Glomerular endothelial cell (primary cell): ENCODE measurements around the gene TBC1D24. TPM values are rescaled to one million over a fixed set of nuclear protein-coding genes. Genes with fewer than 3 reads are reported as not detected.

ENCODE experiments used
- DNase-seq: peaks from one replicate; pipeline ENCODE4 v3.0.0-alpha.2; 2011; ENCODE audit warnings: low read depth, low spot score; ENCODE audit errors: extremely low read depth
- total RNA-seq: library from RNA; depleted of rRNA; stranded (reverse); fragments of >200 nt; gene quantifications from 2 replicates; pipeline ENCODE4 v1.2.3, GENCODE V29; 2015

TBC1D24 gene
- total RNA-seq, 1 donor from 2014 or later: 19.7 TPM

DNA sequence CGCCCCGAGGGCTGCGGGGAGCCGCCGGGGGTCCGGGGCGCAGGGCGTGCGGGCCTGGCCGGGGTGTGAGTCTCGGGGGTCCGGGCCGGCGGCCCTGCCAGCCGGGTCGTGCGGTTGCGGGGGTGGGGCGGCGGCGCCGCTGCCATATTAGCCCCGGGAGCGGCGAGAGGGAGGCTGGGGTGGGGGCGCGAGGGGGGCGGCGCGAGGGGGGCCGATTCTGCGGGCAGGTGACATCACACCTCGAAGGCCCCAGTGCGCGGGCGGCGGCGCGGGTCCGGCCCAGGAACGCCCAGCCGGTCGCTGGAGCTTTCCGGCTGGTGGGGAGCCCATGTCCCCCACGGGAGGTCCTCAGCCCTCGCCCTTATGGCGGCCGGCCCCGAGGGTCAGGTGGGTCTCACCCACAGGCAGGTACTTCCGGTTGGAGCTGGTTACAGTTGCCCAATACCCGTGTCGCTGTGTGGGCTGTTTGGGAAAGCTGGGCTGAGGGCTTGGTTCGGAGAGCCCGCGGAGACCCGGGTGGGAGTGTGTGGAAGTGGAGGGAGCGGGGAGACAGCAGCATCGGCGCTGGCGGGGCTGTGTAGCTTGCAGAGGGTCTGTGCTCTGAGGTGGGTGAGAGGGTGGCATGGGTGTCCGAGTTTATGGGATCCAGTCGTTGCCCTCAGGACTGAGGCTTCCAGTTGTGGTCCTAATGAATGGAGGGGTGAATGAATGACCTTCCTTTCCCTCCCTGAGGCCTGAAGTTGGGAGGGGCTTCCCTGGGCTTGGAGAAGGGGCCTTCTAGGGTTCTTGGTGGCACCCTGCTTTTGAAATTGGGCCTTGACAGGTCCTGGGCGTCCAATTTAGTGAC, 39.6 kb downstream of the TBC1D24 start:
- no peak for DNase-seq

DNA sequence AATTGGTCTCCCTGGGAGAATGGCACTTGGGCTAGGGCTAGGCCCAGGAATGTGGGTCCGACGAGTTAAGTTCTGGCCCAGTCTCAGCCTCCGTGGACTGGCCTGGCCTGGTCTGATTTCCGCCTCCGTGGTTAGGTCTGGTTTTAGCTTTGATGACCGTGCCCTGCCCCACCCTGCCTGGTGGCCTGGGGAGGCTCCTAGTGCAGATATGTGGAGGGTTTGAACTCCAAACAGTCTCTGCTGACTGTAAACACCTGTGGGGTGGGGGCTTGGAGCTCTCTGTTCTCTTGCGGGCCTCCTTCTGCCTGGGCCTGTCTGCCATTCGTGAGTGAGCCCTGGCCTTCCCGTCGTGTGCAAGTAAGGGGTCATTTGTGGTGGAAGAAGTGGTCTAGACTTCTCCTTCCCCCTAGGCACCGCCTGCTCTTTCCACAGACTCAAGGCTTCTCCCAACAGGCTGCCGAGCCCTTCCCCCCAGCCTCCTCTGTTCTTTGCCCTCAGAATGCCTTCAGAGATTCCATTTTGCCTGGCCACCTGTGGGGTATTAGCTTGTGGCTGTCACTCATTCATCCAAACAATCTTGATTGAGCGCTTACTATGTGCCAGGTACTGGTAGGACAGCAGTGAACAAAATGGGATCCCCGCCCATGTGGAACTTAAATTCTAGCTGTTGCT, 40.4 kb downstream of the TBC1D24 start:
- no peak for DNase-seq

DNA sequence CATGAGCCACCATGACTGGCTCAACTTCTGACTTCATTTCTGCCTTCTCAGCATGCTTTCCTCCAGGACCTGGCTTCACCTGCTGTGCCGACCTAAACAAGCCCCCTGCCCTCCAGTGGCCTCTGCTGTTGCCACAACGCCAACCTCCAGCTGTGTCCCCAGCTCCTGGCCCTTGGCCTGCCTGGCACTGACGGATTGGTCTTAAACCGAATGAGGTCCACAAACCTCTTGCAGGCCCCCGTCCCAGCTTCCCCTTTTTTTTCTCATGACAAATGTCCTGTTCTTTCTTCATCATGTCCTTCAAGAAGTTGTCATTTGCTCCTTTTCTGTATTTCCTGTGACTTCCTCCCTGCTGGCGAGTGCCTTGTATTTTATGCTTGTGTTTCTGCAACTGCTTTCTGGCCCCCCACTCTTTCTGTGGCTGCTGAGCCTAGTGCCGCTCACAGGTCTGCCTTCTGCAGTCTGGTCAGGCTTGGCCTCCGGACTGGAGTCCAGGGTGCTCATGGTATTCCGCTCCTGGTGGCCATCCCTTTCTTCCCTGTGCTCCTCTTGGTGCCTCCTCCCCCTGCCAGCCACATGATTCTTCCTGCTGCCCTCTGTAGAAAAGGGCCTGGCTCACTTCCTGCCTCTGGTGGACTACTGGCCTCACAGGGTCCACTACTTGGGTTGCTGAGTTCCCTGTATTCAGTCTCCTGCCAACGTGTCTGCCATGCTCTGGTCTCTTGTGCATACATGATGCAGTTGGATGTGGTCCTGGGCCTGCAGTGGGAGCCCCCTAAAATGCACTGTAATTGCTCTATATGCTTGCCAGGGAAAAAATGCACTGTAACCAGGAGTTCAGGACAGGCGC, 41.7 kb downstream of the TBC1D24 start:
- DNase-seq: no peak

DNA sequence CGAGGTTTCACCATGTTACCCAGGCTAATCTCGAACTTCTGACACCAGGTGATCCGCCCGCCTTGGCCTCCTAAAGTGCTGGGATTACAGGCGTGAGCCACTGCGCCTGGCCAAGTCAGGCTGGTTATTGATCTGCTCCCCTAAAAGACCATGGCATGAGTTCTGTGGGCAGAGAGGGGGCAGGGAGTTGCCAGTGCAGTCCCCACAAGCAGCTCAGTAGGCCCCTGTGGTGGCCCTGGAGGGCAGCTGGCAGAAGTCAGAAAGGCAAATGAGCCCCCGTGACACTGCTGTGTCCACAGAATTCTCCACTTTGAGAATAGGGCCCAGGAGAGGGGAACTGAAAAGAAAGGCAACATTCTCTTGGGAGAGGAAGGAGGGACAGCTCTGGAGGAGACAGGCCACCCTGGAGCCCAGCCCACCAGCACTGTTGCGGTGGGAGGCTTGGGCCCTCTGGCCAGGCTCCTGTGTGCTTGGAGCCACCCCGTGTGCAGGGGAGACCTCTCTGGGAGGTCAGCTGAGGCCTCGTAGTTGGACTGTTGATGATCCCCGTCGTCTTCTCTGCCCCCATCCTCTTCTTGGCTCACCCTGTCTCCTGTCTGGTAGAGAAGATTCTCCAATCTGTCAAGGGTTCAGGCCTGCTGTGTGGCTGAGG, 43.2 kb downstream of the TBC1D24 start:
- no peak for DNase-seq

DNA sequence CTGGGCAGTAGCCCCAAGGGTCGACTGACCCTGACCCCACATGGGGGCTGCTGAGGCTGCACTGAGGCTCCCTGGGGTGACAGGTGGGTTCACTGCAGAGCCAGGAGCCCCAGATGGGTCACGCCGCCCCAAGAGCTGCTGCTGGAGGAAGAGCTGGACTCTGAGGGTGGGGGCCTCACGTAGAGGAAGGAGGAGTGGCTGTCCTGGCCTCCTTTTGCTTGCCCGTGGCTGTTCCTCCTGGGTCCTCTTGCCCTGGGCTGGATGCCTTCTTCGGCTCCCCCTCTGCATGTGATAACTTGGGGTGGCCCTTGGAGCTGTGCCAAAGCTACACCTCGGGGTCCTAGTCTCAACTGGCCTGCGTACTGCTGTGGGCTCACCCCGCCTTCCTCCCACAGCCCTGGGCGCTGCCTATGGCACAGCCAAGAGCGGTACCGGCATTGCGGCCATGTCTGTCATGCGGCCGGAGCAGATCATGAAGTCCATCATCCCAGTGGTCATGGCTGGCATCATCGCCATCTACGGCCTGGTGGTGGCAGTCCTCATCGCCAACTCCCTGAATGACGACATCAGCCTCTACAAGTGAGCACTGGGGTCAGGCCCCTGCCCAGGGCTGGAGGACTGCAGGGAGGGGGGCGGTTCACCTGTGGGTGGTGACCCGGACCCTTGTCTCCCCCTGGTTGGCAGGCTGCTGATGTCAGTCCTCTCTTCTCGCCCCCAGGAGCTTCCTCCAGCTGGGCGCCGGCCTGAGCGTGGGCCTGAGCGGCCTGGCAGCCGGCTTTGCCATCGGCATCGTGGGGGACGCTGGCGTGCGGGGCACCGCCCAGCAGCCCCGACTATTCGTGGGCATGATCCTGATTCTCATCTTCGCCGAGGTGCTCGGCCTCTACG, 44.1 kb downstream of the TBC1D24 start:
- no peak for DNase-seq

DNA sequence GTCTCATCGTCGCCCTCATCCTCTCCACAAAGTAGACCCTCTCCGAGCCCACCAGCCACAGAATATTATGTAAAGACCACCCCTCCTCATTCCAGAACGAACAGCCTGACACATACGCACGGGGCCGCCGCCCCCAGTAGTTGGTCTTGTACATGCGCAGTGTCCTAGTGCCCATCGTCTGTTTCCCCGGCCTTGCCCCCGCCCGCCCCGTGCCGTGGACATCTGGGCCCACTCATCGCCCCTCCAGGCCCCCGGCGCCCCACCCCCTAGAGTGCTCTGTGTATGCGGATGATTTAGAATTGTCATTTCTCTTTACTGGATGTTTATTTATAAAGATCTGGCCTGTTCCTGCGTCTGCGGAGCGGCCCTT, 44.8 kb downstream of the TBC1D24 start:
- no peak for DNase-seq

DNA sequence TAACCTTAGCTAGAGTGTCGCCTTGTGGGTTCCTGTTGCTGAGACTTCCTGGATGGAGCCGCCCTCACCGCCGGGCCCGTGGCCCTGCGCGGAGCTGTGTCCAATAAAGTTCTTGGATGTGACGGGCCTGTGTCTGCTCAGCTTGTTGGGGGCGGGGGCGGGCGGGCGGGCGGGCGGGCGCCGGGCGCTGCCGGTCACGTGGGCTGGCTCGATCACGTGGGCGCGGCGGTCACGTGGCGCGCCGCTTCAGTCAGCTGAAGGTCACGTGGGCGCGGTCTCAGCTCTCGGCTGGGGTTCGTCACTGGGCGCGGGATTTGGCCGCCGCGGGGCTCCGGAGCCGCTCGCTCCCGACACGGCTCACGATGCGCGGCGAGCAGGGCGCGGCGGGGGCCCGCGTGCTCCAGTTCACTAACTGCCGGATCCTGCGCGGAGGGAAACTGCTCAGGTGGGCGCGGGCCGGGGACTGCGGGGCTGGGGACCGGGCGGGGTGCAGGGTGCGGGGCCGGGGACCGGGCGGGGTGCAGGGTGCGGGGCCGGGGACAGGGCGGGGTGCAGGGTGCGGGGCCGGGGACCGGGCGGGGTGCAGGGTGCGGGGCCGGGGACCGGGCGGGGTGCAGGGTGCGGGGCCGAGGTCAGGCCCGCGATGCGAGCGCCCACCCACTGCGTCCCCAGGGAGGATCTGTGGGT, 45.3 kb downstream of the TBC1D24 start, which contains the start of gene AMDHD2:
TSS of gene AMDHD2 (plus strand) at position 275 of the 687 bp plus-strand sequence. CDS start at position 363, 88 bp downstream.
- no peak for DNase-seq

DNA sequence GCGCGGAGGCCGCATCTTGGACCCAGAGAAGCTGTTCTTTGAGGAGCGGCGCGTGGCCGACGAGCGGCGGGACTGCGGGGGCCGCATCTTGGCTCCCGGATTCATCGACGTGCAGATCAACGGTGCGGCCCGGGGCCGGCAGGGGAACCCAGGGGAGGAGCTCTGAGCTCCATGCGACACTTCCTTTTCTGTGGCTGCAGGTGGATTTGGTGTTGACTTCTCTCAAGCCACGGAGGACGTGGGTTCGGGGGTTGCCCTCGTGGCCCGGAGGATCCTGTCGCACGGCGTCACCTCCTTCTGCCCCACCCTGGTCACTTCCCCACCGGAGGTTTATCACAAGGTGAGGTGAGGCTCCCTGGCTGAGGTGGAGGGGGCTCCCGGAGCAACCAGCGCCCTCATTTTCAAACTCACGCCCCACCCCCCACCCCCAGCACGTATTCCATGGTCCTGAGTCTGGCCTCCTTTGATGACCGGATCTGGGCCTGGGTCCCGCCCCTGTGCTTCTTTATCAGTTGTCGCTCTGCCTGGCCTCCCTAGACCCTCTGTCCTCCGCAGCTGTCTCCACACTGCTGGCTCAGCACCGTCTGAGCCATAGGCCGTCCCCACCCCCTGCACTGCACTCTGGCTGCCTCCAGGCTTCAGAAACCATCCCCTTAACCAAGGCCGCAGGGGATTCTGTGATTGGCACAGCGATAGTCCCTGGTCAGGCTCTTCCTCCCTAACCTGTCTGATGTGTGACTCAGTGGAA, 46.0 kb downstream of the TBC1D24 start:
- DNase-seq: no peak

DNA sequence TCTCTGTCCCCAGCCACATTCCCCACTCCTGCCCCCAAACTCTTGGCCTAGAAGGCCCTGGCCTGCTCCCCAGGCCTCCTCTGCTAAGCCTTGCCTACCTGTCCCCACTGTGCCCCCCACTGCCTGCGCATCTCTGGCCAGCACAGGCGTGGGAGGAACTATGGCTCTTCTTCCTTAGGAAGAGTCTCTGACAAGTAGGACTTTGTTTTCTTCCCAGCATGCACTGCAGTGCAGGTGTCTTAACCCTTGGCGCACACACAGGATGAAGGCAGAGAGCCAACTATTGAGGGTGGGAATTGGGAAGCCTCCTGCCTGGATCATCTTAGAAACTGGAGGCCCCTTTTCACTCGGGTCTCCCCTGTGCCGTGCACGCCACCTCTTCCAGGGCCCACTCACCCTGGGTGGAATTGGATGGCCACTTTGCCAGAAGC, 48.9 kb downstream of the TBC1D24 start:
- DNase-seq: no peak

DNA sequence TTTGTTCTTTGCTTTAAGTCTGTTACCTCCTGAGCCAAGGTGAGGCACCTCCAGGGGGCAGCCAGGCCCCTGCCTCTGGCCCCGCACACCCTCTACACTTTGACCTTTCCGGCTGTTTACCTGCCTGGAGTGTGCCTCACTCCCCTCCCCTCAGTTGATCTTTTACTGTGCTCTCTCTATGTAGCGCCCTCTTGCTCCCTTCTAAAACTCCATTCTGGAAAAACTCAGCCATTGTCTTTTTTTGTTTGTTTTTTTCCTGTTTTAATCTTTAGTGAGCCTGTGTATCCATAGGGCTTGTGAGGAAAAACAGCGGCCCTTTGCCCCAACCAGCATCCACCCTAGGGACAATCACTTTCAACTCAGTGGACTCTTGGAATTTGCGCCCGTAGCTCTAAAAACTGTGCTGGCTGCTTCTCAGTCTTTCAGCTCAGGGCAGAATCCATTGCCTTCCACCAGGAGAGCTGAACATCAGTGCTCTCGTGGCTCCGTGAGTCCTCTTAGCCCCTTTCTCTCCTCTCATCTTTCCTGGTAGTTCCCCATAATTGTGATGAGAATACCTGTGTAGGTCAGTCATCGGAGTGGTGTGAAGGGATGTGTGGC, 49.5 kb downstream of the TBC1D24 start:
- no peak for DNase-seq

DNA sequence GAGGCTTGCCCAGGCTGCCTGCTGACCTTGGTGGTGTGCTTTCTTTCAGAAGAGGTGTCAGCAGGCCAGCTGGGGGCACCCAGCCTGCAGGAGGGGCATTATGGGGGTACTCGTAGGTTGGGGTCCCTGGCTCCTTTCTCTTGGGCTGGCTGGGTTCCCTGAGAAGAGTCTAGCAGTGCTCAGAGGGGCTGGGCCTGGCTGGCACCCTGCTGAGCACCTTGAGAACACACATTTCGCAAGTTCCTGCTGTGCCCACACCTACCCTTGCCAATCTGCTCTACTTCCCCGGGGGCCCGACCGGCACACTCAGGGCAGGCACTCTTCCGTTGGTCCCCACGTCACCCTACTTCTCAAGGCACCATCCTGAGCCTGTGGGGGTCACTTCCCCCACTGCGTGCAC, 51.2 kb downstream of the TBC1D24 start:
- no peak for DNase-seq

DNA sequence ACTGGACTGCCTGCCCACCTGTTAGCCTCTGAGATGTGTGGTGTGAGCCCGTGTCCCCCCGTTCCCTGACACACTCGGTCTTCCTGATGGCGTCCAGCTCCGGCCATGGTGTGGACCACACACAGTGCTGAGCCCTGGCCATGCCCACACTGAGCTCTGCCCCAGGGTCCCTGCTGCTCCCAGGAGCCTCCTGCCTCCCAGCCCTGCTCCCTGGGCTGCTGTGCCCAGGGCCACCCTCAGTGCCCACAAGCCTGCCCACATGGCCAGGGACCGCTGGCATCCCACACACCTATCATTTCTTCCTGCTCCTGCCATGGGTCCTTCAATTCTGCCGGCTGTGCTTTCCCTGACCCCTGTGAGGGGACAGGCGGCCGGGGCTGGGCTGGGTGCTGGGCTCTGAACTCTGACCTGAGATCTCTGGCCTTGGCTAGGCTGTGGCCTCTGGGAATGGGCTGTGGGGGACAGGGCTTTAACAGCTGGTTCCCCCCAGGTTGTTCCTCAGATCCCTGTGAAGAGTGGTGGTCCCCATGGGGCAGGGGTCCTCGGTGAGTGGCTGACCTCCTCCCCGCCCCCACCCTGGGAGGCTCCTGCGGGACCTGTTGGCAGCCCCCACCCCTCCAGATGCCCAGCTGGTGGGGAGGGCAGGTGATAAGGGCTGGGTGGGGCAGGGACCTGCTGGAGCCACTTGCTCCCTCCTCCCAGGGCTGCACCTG, 52.3 kb downstream of the TBC1D24 start:
- no peak for DNase-seq

DNA sequence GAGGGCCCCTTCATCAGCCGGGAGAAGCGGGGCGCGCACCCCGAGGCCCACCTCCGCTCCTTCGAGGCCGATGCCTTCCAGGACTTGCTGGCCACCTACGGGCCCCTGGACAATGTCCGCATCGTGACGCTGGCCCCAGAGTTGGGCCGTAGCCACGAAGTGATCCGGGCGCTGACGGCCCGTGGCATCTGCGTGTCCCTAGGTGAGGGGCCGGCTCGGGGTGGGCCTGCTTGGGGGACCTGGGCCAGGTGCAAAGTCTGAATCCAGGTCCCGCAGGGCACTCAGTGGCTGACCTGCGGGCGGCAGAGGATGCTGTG, 52.8 kb downstream of the TBC1D24 start:
- no peak for DNase-seq

DNA sequence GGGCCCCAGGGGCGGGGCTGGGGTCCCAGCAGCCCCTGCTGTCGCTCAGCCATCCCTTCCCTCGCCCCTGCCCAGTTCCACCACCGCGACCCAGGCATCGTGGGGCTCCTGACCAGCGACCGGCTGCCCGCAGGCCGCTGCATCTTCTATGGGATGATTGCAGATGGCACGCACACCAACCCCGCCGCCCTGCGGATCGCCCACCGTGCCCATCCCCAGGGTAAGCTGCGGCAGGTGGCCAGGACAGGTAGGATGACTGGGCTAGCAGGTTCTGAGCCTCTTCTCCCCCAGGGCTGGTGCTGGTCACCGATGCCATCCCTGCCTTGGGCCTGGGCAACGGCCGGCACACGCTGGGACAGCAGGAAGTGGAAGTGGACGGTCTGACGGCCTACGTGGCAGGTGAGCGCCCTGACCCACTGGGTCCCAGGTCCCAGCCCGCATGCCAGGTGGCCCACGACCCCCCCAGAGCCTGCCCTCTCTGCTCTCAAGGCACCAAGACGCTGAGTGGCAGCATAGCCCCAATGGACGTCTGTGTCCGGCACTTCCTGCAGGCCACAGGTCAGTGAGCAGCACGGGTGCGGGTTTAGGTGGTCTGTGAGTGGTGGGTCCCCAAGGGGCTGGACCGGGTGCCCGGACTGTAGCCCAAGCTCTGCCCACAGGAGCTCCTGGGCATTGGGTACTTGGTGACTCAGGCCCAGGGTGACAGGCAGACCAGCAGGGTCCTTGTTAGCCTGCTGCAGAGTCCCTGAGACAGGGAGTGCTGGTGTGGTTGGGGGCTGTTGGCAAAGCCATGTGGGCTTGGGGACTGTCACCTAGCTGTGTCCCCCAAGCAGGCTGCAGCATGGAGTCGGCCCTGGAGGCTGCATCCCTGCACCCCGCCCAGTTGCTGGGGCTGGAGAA, 53.5 kb downstream of the TBC1D24 start:
- no peak for DNase-seq

DNA sequence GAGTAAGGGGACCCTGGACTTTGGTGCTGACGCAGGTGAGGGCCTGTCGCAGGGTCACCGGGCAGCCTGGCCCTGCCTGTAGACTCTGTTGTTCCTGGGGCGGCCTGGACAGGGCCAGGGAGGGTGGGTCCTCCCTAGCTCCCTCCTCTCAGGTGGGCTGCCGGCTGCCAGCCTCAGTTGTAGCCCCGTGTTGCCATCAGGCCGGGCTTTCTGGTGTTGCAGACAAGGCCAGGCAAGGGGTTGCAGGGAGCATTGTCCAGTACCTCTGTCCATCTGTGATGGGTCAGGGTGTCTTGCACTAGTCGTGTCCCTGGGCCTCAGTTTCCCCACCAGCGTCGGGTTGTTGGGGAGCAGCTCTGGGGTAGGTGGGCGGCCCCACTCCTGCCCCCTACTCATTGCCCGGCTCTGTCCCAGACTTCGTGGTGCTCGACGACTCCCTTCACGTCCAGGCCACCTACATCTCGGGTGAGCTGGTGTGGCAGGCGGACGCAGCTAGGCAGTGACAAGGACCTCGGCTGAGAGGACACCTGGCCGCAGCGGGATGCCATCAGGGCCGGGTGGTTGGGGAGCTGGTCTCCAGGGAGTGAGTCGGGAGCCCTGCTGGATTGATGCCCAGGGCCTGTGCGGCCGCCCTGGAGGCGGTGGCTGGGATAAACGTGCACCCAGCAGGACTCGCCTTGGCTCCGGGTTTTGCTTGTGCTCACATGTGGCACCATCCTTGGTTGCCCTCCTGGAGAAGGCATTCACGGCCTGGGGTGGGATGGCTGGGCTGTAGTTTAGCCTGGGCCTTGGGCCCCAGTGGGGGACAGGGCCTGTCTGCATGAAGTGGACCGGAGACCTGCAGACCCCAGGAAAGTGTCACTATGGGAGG, 54.4 kb downstream of the TBC1D24 start:
- no peak for DNase-seq
